Stimulated activated memory B cell treated with anti-CD40 and anti-IgM and Interleukin-4, amounts not matched to agents 10 μg/mL and 1 μg/mL and 100 μg/mL, for 72 hours (primary cell): ENCODE measurements around the gene NAV2.

ENCODE experiments used
- ATAC-seq: fragments of 150-1000 bp; cut with Tn5 transposase; 2 replicates; pipeline ENCODE4 v1.10.0; 2021
- H3K27ac Mint-ChIP-seq: one replicate; pipeline ENCODE4 v1.8.0; 2022; ENCODE audit warnings: mild to moderate bottlenecking, mixed read lengths
- H3K27me3 Mint-ChIP-seq: one replicate; pipeline ENCODE4 v1.8.0; 2022; ENCODE audit warnings: mixed read lengths
- H3K36me3 Mint-ChIP-seq: one replicate; pipeline ENCODE4 v1.8.0; 2022; ENCODE audit warnings: mixed read lengths
- H3K4me1 Mint-ChIP-seq: one replicate; pipeline ENCODE4 v1.8.0; 2022; ENCODE audit warnings: mixed read lengths
- H3K4me3 Mint-ChIP-seq: one replicate; pipeline ENCODE4 v1.8.0; 2022; ENCODE audit warnings: mild to moderate bottlenecking, moderate library complexity, mixed read lengths
- H3K9me3 Mint-ChIP-seq: one replicate; pipeline ENCODE4 v1.8.0; 2022; ENCODE audit warnings: mixed read lengths

The NAV2 gene

GRCh38 chr11:19788435-19788834 is 75.8 kb downstream of the NAV2 start:
- Mint-ChIP-seq H3K4me1 (no peaks in the 10 kb centered on the region), H3K27me3 (peaks cover 3% of the 10 kb centered on the region)

GRCh38 chr11:19789245-19789644 is 76.6 kb downstream of the NAV2 start:
- Mint-ChIP-seq H3K9me3 (no peaks in the 10 kb centered on the region), H3K4me3 (no peak overlapping the region), H3K27me3 (peaks cover 8% of the 10 kb centered on the region), H3K27ac (no peak overlapping the region), H3K36me3 (no peaks in the 10 kb centered on the region), H3K4me1 (no peaks in the 10 kb centered on the region)
- no peak for ATAC-seq

More at GRCh38 chr11:19788435-19788834, 75.8 kb downstream of the NAV2 start:
- Mint-ChIP-seq H3K36me3 (no peaks in the 10 kb centered on the region), H3K4me3 (no peak overlapping the region), H3K9me3 (no peaks in the 10 kb centered on the region), H3K27ac (no peak overlapping the region)
- ATAC-seq, result no peak

- Mint-ChIP-seq H3K4me1 (no peaks in the 10 kb centered on the region), H3K36me3 (no peaks in the 10 kb centered on the region), H3K9me3 (no peaks in the 10 kb centered on the region), H3K4me3 (no peak overlapping the region), H3K27ac (no peak overlapping the region), H3K27me3 (peaks cover 8% of the 10 kb centered on the region)
- no peak for ATAC-seq
Measured at GRCh38 chr11:19789835-19790710, 77.4 kb downstream of the NAV2 start.

GRCh38 chr11:19790831-19791552 is 78.4 kb downstream of the NAV2 start:
- Mint-ChIP-seq H3K27ac (no peak overlapping the region), H3K4me3 (no peak overlapping the region), H3K9me3 (no peaks in the 10 kb centered on the region), H3K36me3 (no peaks in the 10 kb centered on the region), H3K4me1 (no peaks in the 10 kb centered on the region), H3K27me3 (peaks cover 8% of the 10 kb centered on the region)
- ATAC-seq, result peak; percentile 44

GRCh38 chr11:19792510-19792909 is 79.9 kb downstream of the NAV2 start:
- Mint-ChIP-seq H3K4me1 (no peaks in the 10 kb centered on the region), H3K27me3 (peaks cover 8% of the 10 kb centered on the region), H3K36me3 (no peaks in the 10 kb centered on the region), H3K9me3 (no peaks in the 10 kb centered on the region), H3K4me3 (no peak overlapping the region), H3K27ac (no peak overlapping the region)
- no peak for ATAC-seq

- no peaks in the 10 kb centered on the region for H3K36me3 Mint-ChIP-seq
- H3K27me3 Mint-ChIP-seq, result peaks cover 8% of the 10 kb centered on the region
- no peak overlapping the region for H3K4me3 Mint-ChIP-seq
Measured at GRCh38 chr11:19793326-19793725, 80.7 kb downstream of the NAV2 start.

GRCh38 chr11:19794161-19794560 is 81.5 kb downstream of the NAV2 start:
- H3K4me1 Mint-ChIP-seq, result no peaks in the 10 kb centered on the region
- peaks cover 8% of the 10 kb centered on the region for H3K27me3 Mint-ChIP-seq
- no peak for ATAC-seq
- H3K36me3 Mint-ChIP-seq, result no peaks in the 10 kb centered on the region
- H3K4me3 Mint-ChIP-seq, result no peak overlapping the region
- H3K9me3 Mint-ChIP-seq, result no peaks in the 10 kb centered on the region
- no peak overlapping the region for H3K27ac Mint-ChIP-seq

More at GRCh38 chr11:19793326-19793725, 80.7 kb downstream of the NAV2 start:
- H3K4me1 Mint-ChIP-seq, result no peaks in the 10 kb centered on the region
- H3K27ac Mint-ChIP-seq, result no peak overlapping the region
- no peak for ATAC-seq
- H3K9me3 Mint-ChIP-seq, result no peaks in the 10 kb centered on the region

GRCh38 chr11:19795082-19795481 is 82.4 kb downstream of the NAV2 start:
- H3K9me3 Mint-ChIP-seq, result no peaks in the 10 kb centered on the region
- no peak overlapping the region for H3K4me3 Mint-ChIP-seq
- no peaks in the 10 kb centered on the region for H3K4me1 Mint-ChIP-seq
- no peaks in the 10 kb centered on the region for H3K36me3 Mint-ChIP-seq
- peaks cover 8% of the 10 kb centered on the region for H3K27me3 Mint-ChIP-seq
- no peak for ATAC-seq
- H3K27ac Mint-ChIP-seq, result no peak overlapping the region

GRCh38 chr11:19800162-19800561 is 87.5 kb downstream of the NAV2 start:
- H3K36me3 Mint-ChIP-seq, result no peaks in the 10 kb centered on the region
- peaks cover 9% of the 10 kb centered on the region for H3K27me3 Mint-ChIP-seq
- H3K4me3 Mint-ChIP-seq, result no peak overlapping the region
- H3K4me1 Mint-ChIP-seq, result no peaks in the 10 kb centered on the region
- H3K9me3 Mint-ChIP-seq, result no peaks in the 10 kb centered on the region
- no peak for ATAC-seq
- no peak overlapping the region for H3K27ac Mint-ChIP-seq

- Mint-ChIP-seq H3K4me1 (no peaks in the 10 kb centered on the region), H3K4me3 (no peak overlapping the region), H3K27me3 (peaks cover 9% of the 10 kb centered on the region), H3K27ac (no peak overlapping the region), H3K36me3 (no peaks in the 10 kb centered on the region), H3K9me3 (no peaks in the 10 kb centered on the region)
- no peak for ATAC-seq
Measured at GRCh38 chr11:19800714-19801519, 88.3 kb downstream of the NAV2 start.

- no peaks in the 10 kb centered on the region for H3K4me1 Mint-ChIP-seq
- no peaks in the 10 kb centered on the region for H3K36me3 Mint-ChIP-seq
- peaks cover 10% of the 10 kb centered on the region for H3K27me3 Mint-ChIP-seq
- H3K4me3 Mint-ChIP-seq, result no peak overlapping the region
- no peak for ATAC-seq
- no peaks in the 10 kb centered on the region for H3K9me3 Mint-ChIP-seq
- no peak overlapping the region for H3K27ac Mint-ChIP-seq
Measured at GRCh38 chr11:19802773-19803293, 90.2 kb downstream of the NAV2 start.

- Mint-ChIP-seq H3K27me3 (peaks cover 15% of the 10 kb centered on the region), H3K36me3 (no peaks in the 10 kb centered on the region), H3K4me3 (no peak overlapping the region), H3K27ac (no peak overlapping the region), H3K4me1 (no peaks in the 10 kb centered on the region), H3K9me3 (no peaks in the 10 kb centered on the region)
- no peak for ATAC-seq
Measured at GRCh38 chr11:19803506-19803998, 90.9 kb downstream of the NAV2 start.

- no peaks in the 10 kb centered on the region for H3K4me1 Mint-ChIP-seq
- peaks cover 15% of the 10 kb centered on the region for H3K27me3 Mint-ChIP-seq
- H3K9me3 Mint-ChIP-seq, result no peaks in the 10 kb centered on the region
- H3K36me3 Mint-ChIP-seq, result no peaks in the 10 kb centered on the region
- H3K27ac Mint-ChIP-seq, result no peak overlapping the region
- no peak overlapping the region for H3K4me3 Mint-ChIP-seq
- ATAC-seq, result no peak
Measured at GRCh38 chr11:19805376-19805775, 92.7 kb downstream of the NAV2 start.

GRCh38 chr11:19805827-19806226 is 93.2 kb downstream of the NAV2 start:
- Mint-ChIP-seq H3K4me3 (no peak overlapping the region), H3K4me1 (no peaks in the 10 kb centered on the region), H3K36me3 (no peaks in the 10 kb centered on the region), H3K9me3 (no peaks in the 10 kb centered on the region), H3K27me3 (peaks cover 15% of the 10 kb centered on the region), H3K27ac (no peak overlapping the region)
- ATAC-seq, result no peak

- no peaks in the 10 kb centered on the region for H3K36me3 Mint-ChIP-seq
Measured at GRCh38 chr11:19806251-19806650, 93.6 kb downstream of the NAV2 start.

More at GRCh38 chr11:19806251-19806650, 93.6 kb downstream of the NAV2 start:
- Mint-ChIP-seq H3K4me3 (no peak overlapping the region), H3K27me3 (peaks cover 15% of the 10 kb centered on the region), H3K9me3 (no peaks in the 10 kb centered on the region), H3K4me1 (no peaks in the 10 kb centered on the region), H3K27ac (no peak overlapping the region)
- ATAC-seq, result no peak
